Renal pelvis (tissue), 4 donors: ENCODE data around the gene EFCAB8. TPM values are rescaled to one million over a fixed set of nuclear protein-coding genes. Genes with fewer than 3 reads are reported as not detected.

Experiments used
- DNase-seq: peaks from one replicate; pipeline ENCODE4 v3.0.0-alpha.2; 2013
- polyA plus RNA-seq, 3 donors: library from polyadenylated mRNA; unstranded; fragments of 120-200 nt; gene quantifications; one replicate each; pipeline ENCODE4 v1.2.1, GENCODE V29; 2013; ENCODE audit not compliant: insufficient read length in 3 of 3

EFCAB8 gene
- polyA plus RNA-seq, 3 donors = 0.06 to 0.21 (median 0.09) TPM

- no peak for DNase-seq
Measured at GRCh38 chr20:33005908-33006775, 147.4 kb downstream of the EFCAB8 start.

- no peak for DNase-seq
Measured at GRCh38 chr20:33006776-33007375, 148.2 kb downstream of the EFCAB8 start.

DNA sequence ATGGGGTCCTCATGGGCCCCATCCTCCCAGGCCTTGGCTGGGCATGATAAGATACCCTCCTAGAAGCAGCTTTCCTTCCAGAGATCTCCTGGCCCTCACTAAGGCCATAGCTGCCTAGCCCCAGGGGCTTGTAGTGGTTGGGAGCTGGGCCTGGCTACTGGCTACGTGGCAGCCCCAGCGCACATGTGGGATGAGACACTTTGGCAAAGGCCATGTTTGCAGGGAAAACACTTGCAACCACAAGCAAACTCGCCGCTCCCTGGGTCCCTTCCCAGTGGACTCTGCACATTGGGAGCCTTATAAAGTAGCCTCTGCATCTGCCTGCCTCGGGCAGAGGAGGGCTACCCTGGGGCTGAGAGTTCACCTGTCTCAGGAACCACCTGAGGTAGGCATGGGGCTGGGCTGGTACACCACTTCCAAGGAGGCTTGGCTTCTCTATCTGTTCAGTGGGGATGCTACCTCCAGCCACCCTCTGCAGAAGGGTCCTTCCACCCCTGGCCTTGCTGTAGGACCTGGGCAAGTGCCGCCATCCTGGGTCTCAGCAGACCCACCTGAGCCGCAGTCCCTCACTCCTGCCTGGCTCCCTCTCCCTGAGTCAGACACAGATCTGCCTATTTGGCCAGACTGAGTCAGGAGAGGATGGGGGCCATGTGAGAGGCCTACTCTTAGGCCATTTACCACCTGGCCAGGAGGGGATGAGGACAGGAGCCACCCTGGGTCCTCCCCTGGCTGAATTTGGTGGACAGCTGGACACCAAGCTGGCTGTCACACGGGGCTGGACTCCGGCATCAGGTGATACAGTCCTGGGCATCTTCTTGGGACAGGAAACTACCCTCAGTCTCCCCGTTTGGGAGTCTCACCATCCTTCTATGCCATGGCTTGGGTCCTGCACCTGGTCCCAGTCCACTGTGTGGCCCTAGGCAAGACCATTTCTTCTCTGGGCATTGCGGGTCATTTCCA lies 148.9 kb downstream of the EFCAB8 start, which contains the start of gene BPIFB2:
TSS of gene BPIFB2 (plus strand) at position 329 of the 960 bp plus-strand sequence. CDS start 871 bp downstream, outside the sequence.
- DNase-seq = no peak

GRCh38 chr20:33008336-33009213 lies 149.9 kb downstream of the EFCAB8 start:
- no peak for DNase-seq

DNA sequence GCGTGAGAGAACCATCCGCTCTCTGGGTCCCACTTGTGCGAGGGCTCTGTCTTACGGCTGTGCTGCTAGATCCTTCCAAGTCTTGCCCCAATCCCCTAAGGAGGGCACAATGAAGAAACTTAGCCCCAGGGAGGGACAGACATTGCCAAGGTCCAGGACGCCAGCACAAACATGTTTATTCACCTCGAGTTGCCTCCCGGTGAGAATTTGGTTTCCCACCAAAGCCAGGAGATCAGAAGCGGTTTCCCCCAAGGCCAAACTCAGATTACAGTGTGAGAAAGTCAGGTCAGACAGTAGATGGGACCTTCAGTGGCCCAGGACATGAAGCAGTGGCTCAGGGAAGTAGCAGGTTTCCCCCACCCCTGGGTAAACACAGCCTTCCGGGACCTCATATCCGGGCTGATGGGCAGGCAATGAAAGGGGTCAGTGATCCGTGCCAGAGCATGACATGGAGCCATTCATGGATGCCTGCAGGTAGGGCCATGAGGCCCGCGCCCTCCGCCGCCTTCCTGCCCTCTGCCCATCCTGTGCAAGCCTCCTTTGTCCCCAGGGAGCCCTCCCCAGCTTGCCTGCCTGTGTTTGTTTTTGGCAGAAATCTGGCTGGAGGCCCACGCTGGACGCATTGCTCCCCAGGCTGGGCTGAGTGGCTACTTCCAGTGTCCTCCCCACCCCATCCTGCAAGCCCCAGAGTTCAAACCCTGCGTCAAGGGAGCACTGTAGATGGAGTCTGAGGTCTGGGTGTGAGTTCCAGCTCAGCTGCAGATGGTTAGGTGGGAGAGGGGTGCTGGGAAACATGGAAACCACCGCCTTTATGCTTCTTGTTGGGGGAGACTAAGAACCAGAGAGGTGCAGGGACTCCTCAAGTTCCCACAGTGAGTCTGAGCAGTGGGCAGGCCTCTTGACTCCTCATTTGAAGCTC lies 150.8 kb downstream of the EFCAB8 start:
- peak; percentile 37 for DNase-seq

- no peak for DNase-seq
Measured at GRCh38 chr20:33010133-33010504, 151.4 kb downstream of the EFCAB8 start.

DNA sequence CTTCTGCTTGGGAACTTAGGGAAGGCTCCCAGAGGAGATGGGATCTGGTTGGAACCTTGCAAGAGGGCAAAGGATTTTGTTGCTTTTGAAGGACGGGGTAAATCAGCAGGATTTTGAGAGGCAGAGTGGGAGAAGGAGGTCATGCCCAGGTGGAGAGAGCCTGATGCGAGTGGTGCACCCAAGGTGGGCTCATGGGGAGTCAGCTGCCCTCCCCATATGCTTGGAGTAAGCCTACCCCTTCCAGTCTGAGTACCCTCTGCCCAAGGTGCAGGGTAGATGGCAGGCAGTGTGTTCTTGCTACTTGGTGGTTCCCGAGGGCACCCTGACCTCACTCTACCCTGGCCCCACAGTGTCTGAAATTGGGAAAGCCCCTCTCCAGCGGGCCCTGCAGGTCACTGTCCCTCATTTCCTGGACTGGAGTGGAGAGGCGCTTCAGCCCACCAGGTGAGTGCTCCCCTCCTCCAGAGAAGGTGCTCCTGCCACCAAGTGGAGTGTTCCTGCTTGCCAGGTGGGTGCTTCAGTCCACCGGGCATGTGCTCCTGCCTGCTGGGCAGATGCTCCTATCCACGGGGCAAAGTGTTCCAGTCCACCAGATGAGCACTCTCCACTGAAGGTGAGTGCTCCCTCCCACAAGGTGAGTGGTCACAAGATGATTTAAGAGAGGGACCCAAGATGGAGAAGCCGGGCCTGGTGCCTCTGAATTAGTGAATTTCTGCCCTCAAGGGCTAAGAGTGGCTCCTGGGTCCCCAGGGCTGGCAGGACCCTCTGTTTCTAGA lies 152.1 kb downstream of the EFCAB8 start:
- DNase-seq = no peak

Other genes starting within 250 kb of the EFCAB8 start
- gene C20orf203, start 185.0 kb upstream of the EFCAB8 start, polyA plus RNA-seq = under 1 TPM; 0.10 to 0.51 (median 0.33) TPM
- 10 to 100 TPM; 67.5 to 72.5 (median 71.9) TPM for gene COMMD7, start 115.5 kb upstream of the EFCAB8 start, polyA plus RNA-seq
- 1 to 10 TPM; 7.8 to 9.9 (median 8.6) TPM for gene DNMT3B, start 96.5 kb upstream of the EFCAB8 start, polyA plus RNA-seq
- gene MAPRE1, start 39.0 kb upstream of the EFCAB8 start, polyA plus RNA-seq = 100 to 1,000 TPM; 101 to 109 (median 106) TPM
- gene SUN5, start 145.5 kb downstream of the EFCAB8 start, polyA plus RNA-seq = not detected
- gene BPIFB2, start 148.8 kb downstream of the EFCAB8 start, polyA plus RNA-seq = not detected
- not detected for gene BPIFB6, start 172.7 kb downstream of the EFCAB8 start, polyA plus RNA-seq
- gene BPIFB3, start 195.0 kb downstream of the EFCAB8 start, polyA plus RNA-seq = not detected
- gene BPIFB4, start 220.7 kb downstream of the EFCAB8 start, polyA plus RNA-seq = not detected